Gastrocnemius medialis (tissue), 4 donors: ENCODE measurements around the gene AGAP2. TPM values are rescaled to one million over a fixed set of nuclear protein-coding genes. Genes with fewer than 3 reads are reported as not detected.

ENCODE experiments used
- ATAC-seq, 2 donors: fragments of 150-250 bp; one replicate each; pipeline ENCODE4 v1.9.1; 2016
- DNase-seq, 2 donors: peaks; one replicate each; pipeline ENCODE4 v3.0.0-alpha.2; 2019
- H3K27ac ChIP-seq, 4 donors: fragments of 200-600 bp; sonication (generic); 1 replicate in 1 of 4; 2 replicates in 3 of 4; pipeline ENCODE4 v1.5.1; 2016 to 2018; ENCODE audit warnings: mild to moderate bottlenecking in 2 of 4, moderate library complexity in 1 of 4
- H3K27me3 ChIP-seq, 3 donors: fragments of 200-600 bp; sonication (generic) in 2 of 3; 1 replicate in 1 of 3; 2 replicates in 2 of 3; pipeline versions ENCODE4 v1.5.1 to v1.6.0; 2016 to 2019; ENCODE audit warnings: mild to moderate bottlenecking in 1 of 3, moderate library complexity in 1 of 3
- H3K36me3 ChIP-seq, 2 donors: fragments of 200-600 bp; sonication (generic) in 1 of 2; one replicate each; pipeline ENCODE4 v1.5.1; 2017 to 2018
- H3K4me1 ChIP-seq, 2 donors: fragments of 200-600 bp; sonication (generic) in 1 of 2; one replicate each; pipeline ENCODE4 v1.5.1; 2016 to 2017; ENCODE audit warnings: mild to moderate bottlenecking in 2 of 2
- H3K4me3 ChIP-seq, 4 donors: fragments of 200-600 bp; sonication (generic) in 3 of 4; 1 replicate in 1 of 4; 2 replicates in 3 of 4; pipeline ENCODE4 v1.5.1; 2016 to 2019; ENCODE audit warnings: mild to moderate bottlenecking in 2 of 4
- H3K9me3 ChIP-seq, 3 donors: fragments of 200-600 bp; sonication (generic) in 2 of 3; 1 replicate in 1 of 3; 2 replicates in 2 of 3; pipeline ENCODE4 v1.5.1; 2016 to 2019
- POLR2A ChIP-seq, 2 donors: fragments of 450-650 bp; IDR thresholded peaks; one replicate each; pipeline ENCODE4 v1.6.1; 2017; ENCODE audit warnings: antibody characterized with exemption in 2 of 2, mild to moderate bottlenecking in 2 of 2, moderate library complexity in 2 of 2
- in situ Hi-C, 4 donors: fragments of 200-750 bp; cut with MboI; loops; one replicate each; pipeline versions ENCODE4 v1.15.0 to v1.8.0; 2017; ENCODE audit warnings: low sequenced_read_pairs in 4 of 4
- intact Hi-C: fragments of 100-400 bp; cut with DNase I; formaldehyde crosslinking; loops from one replicate; pipeline ENCODE4 v1.15.1; 2023; ENCODE audit warnings: low total_unique reads
- total RNA-seq, 4 donors: library from RNA; depleted of rRNA; stranded (reverse); fragments of >200 nt; gene quantifications; one replicate each; pipeline versions ENCODE4 v1.1.0 to v1.2.3, GENCODE V29; 2016
- TF ChIP-seq, protein P1 (sequence below), 5 experiments: fragments of 450-650 bp in 3 of 5; fragments of 200-600 bp in 2 of 5; sonication (generic) in 2 of 5; IDR thresholded peaks in 4 of 5; conservative IDR thresholded peaks in 1 of 5; 1 replicate in 4 of 5; 2 replicates in 1 of 5; pipeline ENCODE4 v1.5.1; 2016 to 2019; ENCODE audit warnings: antibody characterized with exemption in 5 of 5, mild to moderate bottlenecking in 3 of 5, moderate library complexity in 3 of 5

AGAP2 gene
- total RNA-seq, 4 donors from 2014 or later: 1.8 to 5.4 (median 3.7) TPM

GRCh38 chr12:57779736-57780135 lies 41.2 kb upstream of the AGAP2 start:
- TF ChIP-seq, protein P1, sequence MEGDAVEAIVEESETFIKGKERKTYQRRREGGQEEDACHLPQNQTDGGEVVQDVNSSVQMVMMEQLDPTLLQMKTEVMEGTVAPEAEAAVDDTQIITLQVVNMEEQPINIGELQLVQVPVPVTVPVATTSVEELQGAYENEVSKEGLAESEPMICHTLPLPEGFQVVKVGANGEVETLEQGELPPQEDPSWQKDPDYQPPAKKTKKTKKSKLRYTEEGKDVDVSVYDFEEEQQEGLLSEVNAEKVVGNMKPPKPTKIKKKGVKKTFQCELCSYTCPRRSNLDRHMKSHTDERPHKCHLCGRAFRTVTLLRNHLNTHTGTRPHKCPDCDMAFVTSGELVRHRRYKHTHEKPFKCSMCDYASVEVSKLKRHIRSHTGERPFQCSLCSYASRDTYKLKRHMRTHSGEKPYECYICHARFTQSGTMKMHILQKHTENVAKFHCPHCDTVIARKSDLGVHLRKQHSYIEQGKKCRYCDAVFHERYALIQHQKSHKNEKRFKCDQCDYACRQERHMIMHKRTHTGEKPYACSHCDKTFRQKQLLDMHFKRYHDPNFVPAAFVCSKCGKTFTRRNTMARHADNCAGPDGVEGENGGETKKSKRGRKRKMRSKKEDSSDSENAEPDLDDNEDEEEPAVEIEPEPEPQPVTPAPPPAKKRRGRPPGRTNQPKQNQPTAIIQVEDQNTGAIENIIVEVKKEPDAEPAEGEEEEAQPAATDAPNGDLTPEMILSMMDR (IDR thresholded peaks at IDR 0.05 in 4 of 5, conservative IDR thresholded peaks at IDR 0.05 in 1 of 5): no peak
- TF ChIP-seq POLR2A (IDR thresholded peaks at IDR 0.05): no peak

GRCh38 chr12:57777911-57778310 lies 39.4 kb upstream of the AGAP2 start:
- Histone ChIP-seq H3K9me3 (no peaks in the 10 kb centered on the region), H3K4me1 (peaks cover 8 to 12% of the 10 kb centered on the region in 2 donors), H3K36me3 (peaks cover 0 to 10% of the 10 kb centered on the region in 2 donors), H3K27me3 (no peaks in the 10 kb centered on the region), H3K27ac (no peak overlapping the region), H3K4me3 (no peak overlapping the region)
- no peak for DNase-seq
- ATAC-seq: no peak
- in situ Hi-C loops: no loop called here
- intact Hi-C loops: no loop called here
- TF ChIP-seq POLR2A (IDR thresholded peaks at IDR 0.05): no peak
- TF ChIP-seq, protein P1 (IDR thresholded peaks at IDR 0.05 in 4 of 5, conservative IDR thresholded peaks at IDR 0.05 in 1 of 5): no peak

More at GRCh38 chr12:57779736-57780135, 41.2 kb upstream of the AGAP2 start:
- DNase-seq: no peak
- intact Hi-C loops: loop anchor here (5.0 kb wide), 2 partner anchors 32 to 53 kb away; partner anchors contain the start of gene TSPAN31
- Histone ChIP-seq H3K4me3 (no peak overlapping the region), H3K36me3 (peaks cover 0 to 10% of the 10 kb centered on the region in 2 donors), H3K9me3 (no peaks in the 10 kb centered on the region), H3K27ac (no peak overlapping the region), H3K4me1 (peaks cover 9 to 15% of the 10 kb centered on the region in 2 donors), H3K27me3 (no peaks in the 10 kb centered on the region)
- no peak for ATAC-seq
- in situ Hi-C loops: loop anchor here in 1 of 4 donors (5.0 kb wide), 1 partner anchor 128 kb away; no protein-coding TSS in a partner anchor

GRCh38 chr12:57777367-57777766 lies 38.8 kb upstream of the AGAP2 start:
- Histone ChIP-seq H3K4me1 (peaks cover 9 to 12% of the 10 kb centered on the region in 2 donors), H3K9me3 (no peaks in the 10 kb centered on the region), H3K36me3 (peaks cover 0 to 10% of the 10 kb centered on the region in 2 donors), H3K27ac (no peak overlapping the region), H3K27me3 (no peaks in the 10 kb centered on the region), H3K4me3 (no peak overlapping the region)
- in situ Hi-C loops: no loop called here
- TF ChIP-seq, protein P1 (IDR thresholded peaks at IDR 0.05 in 4 of 5, conservative IDR thresholded peaks at IDR 0.05 in 1 of 5): no peak
- TF ChIP-seq POLR2A (IDR thresholded peaks at IDR 0.05): no peak
- DNase-seq (no peak), ATAC-seq (no peak)
- intact Hi-C loops: no loop called here

- no peak overlapping the region for H3K27ac ChIP-seq
- DNase-seq (no peak), ATAC-seq (no peak)
- H3K9me3 ChIP-seq: no peaks in the 10 kb centered on the region
- intact Hi-C loops: no loop called here
- H3K4me3 ChIP-seq: no peak overlapping the region
- H3K27me3 ChIP-seq: no peaks in the 10 kb centered on the region
- TF ChIP-seq, protein P1 (IDR thresholded peaks at IDR 0.05 in 4 of 5, conservative IDR thresholded peaks at IDR 0.05 in 1 of 5): no peak
- TF ChIP-seq POLR2A (IDR thresholded peaks at IDR 0.05): no peak
- peaks cover 0 to 10% of the 10 kb centered on the region in 2 donors for H3K36me3 ChIP-seq
- H3K4me1 ChIP-seq: peaks cover 11 to 15% of the 10 kb centered on the region in 2 donors
- in situ Hi-C loops: no loop called here
Observed at GRCh38 chr12:57776247-57776587, 37.7 kb upstream of the AGAP2 start.
